ENCODE results near the gene GTF2B.
"Not testable (repeated sequence)": the region's sequence is repeated elsewhere in the genome, so short reads cannot be mapped to it uniquely, and the experiment has no call there.

The GTF2B gene

DNA sequence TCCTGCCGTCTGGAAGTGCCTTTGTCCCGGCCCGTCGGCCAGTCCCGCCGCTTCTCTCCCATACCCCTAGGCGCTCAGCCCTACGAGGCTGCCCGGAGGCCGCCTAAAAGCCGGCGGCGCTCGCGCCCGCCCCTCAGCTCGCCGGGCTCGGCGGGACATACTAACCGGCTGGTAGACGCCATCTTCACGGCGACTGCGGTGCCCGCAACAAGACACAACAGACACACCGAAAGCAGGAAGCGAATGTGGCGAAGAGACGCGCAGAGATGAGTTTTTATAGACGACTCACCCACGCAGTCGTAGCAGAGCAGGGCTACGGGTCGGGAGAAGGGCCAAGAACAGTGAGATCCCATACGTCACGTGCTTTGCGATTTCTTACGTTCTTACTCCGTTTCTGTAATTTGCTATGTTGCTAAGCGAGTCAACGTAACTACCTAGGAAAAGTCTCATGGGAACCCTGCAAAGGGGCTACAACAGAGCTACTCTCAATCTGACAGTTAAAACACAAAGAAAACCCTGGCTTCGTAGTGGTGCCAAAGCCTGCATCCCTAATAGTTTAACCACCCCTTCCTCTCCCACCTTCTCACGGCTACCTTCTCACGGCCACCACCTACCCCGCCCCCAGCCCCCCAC, at the start of gene GTF2B:
TSS of gene GTF2B (minus strand) at position 250 of the 633 bp plus-strand sequence. CDS start at position 182, 68 bp downstream.
- peak; percentile 97 for DNase-seq

DNA sequence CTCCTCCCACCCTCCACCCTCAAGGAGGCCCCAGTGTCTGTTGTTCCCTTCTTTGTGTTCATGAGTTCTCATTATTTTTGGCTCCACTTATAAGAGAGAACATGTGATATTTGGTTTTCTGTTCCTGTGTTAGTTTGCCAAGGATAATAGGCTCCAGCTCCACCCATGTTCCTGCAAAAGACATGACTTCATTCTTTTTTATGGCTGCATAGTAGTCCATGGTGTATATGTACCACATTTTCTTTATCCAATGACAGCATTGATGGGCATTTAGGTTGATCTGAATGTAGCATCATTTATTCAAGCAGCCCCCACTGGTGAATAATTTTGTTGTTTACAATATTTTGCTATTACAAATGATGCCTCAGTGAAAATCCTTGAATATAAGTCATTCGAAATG, 47.2 kb upstream of the GTF2B start:
- not testable (repeated sequence) for DNase-seq

GRCh38 chr1:88936760-88937342, 45.5 kb upstream of the GTF2B start:
- DNase-seq, result no peak

DNA sequence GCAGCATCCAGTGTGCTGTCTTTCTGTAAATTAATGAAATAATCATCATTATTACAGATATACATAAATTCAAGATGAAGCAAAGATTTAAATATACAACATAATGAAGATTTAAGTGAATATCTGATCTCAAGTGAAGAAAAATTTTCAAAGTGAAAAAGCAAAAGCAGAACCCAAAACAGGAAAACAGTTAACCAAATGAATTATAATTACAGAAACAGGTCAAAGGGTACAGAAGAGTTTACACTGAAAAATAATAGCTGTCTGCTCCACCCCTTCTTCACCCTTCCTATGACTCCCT, 44.8 kb upstream of the GTF2B start:
- DNase-seq, result no peak

GRCh38 chr1:88935522-88936222, 44.3 kb upstream of the GTF2B start:
- DNase-seq, result peak; percentile 58

- DNase-seq, result not testable (repeated sequence)
Observed at GRCh38 chr1:88930176-88930575, 38.8 kb upstream of the GTF2B start.

GRCh38 chr1:88923224-88923623, 31.9 kb upstream of the GTF2B start:
- DNase-seq, result no peak

DNA sequence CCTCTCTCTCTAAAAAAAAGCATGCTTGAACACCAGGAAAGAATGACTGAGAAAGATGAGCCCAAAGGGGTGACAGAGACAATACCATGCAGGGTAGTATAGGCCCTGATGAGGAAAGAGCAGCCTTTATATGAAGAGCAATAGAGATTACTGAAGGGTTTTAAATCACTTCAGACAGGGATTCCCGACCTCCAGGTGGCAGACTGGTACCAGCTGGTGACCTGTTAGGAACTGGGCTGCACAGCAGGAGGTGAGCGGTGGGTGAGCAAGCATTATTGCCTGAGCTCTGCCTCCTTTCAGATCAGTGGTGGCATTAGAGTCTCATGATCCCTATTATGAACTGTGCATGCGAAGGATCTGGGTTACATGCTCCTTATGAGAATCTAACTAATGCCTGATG, 30.8 kb upstream of the GTF2B start:
- DNase-seq, result no peak

DNA sequence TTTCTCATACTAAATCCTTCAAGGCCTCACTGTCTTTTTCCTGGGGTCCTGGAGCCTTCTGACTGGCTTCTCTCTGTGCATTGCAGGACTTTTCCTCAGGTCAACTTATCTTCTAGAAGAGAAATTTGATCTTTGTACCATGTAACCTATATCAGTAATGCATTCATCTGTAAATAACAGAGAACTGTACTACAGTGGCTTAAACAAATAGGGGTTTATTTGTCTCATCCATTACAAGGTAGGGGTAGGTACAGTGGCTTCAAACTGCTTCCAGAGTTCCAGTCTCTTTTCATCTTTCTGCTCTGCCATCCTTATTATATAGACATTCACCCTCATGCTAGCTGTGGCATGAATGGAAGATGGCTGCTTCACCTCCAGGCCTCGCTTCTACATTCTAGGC, 29.5 kb upstream of the GTF2B start:
- no peak for DNase-seq

GRCh38 chr1:88917321-88918025, 26.1 kb upstream of the GTF2B start:
- DNase-seq, result no peak

DNA sequence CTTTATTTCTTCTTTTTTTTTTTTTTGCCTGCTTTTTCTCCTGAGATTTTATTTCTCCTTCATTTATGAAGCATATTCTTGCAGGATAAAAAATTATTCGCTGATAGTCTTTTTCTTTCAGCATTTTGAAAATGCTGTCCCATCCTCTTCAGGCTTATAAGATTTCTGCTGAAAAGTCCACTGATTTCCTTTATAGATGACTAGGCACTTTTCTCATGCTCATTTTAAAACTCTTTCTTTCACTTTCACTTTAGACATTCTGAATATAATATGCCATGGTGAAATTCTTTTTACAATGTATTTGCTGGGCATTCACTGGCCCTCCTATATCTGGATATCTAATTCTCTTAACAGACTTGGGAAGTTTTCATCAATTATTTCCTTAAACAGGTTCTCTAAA, 25.5 kb upstream of the GTF2B start:
- peak; percentile 29 for DNase-seq

DNA sequence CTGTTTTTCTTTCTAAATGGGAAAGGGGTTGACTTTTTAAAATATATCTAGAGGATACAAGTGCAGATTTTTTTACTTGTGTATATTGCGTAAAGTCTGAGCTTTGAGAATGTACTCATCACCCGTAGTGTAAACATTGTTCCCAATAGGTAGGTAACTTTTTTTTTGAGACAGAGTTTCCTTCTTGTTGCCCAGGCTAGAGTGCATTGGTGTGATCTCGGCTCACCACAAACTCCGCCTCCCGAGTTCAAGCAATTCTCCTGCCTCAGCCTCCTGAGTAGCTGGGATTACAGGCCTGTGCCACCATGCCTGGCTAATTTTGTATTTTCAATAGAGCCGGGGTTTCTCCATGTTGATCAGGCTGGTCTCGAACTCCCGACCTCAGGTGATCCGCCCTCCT, 20.4 kb upstream of the GTF2B start:
- not testable (repeated sequence) for DNase-seq

DNA sequence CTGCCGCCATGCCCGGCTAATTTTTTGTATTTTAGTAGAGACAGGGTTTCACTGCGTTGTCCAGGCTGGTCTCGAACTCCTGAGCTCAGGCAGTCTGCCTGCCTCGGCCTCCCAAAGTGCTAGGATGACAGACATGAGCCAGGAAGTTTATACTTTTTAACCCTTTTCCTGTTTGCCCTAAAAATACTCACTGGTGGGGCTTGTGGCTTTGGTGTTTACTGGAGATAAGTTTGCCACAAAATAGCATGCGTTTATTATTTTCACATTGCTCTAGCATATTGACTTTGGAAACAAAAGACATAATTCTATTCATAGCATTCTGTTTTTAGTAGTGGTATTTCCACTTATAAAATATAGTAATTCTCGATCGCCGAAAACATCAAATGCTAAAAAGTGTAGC, 19.8 kb upstream of the GTF2B start:
- no peak for DNase-seq

GRCh38 chr1:88910401-88910800, 19.0 kb upstream of the GTF2B start:
- DNase-seq, result no peak

DNA sequence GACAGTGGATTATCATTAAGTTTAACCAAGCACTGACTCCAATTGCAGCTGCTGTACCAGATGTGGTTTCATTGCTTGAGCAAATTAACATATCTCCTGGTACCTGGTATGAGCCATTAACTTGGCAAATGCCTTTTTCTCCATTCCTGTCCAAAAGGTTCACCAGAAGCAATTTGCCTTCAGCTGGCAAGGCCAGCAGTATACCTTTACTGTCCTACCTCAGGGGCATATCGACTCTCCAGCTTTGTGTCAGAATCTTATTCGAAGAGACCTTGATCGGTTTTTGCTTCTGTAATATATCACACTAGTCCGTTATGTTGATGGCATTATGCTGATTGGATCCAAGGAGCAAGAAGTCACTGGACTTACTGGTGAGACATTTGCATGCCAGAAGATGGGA, 9.5 kb upstream of the GTF2B start:
- DNase-seq, result no peak

DNA sequence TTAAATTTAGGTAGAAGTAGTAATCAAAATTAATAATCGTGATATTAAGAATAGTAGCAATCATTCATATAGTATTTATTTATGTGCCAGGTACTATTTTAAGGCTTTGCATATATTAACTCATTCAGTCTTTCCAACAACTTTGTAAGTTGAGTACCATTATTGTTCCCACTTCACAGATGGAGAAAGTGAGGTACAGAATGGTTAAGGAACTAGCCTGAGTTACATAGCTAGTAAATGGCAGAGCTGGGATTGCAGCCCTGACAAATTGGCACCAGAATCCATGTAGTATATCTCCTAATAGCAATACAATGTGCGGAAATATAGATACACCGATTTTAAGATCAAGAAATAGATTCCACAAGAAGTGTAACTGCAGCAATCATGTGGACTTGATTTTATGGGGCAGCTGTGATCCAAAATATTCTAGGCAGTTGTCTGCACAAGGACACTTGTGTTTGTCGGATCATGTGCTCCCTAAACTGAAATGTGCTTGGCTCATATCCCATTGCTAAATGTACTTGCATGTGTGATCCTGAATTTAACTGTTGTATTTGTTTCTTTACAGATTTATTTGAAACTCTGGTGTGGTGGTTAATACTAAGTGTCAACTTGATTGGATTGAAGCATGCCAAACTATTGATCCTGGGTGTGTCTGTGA, 5.8 kb upstream of the GTF2B start:
- DNase-seq, result no peak

DNA sequence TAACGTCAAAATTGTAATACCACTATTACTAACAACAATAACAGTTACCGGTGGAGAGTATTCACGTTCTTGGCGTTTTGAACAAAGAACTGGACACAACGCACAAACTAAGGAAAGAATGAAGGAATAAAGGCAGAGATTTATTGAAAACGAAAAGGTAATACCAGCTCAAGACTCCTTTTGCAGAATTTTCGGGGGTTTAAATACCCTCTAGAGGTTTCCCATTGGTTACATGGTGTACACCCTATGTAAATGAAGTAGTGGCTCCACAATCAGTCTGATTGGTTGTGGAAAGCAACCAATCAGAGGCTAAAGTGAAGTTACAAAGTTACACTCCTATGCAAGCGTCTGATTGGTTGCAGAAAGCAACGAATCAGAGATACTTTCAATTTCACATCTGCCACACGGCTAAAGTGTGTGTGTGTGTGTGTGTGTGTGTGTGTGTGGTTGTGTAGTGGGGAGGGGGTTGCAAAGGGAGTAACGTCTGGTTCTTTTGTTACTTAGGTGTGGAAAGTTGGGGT, 1.1 kb upstream of the GTF2B start:
- DNase-seq, result no peak

GRCh38 chr1:88891951-88892340, 579 bp upstream of the GTF2B start:
- no peak for DNase-seq

GRCh38 chr1:88890791-88891317, 513 bp downstream of the GTF2B start:
- DNase-seq, result peak; percentile 74

DNA sequence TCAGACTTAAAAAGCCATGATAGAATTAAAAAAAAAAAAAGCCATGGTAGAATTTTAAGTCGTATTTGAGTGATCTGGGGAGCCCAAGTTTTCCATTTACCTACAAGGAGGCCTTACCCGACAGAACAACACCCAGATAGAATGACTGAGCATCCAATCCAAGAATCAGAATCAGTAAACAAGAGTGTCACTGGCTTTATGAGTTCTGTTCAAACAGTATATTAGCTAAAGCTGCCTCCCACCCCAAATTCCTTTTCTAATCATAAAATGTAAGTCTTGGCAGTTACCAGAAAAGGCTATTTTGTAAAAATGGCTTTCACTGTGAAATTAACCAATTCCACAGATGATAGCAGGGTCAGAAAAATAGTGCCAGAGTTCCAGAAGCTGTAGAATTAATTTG, 1.2 kb downstream of the GTF2B start:
- no peak for DNase-seq

- DNase-seq, result no peak
Observed at GRCh38 chr1:88888750-88889149, 2.6 kb downstream of the GTF2B start.

- no peak for DNase-seq
Observed at GRCh38 chr1:88885933-88886332, 5.4 kb downstream of the GTF2B start.

GRCh38 chr1:88883156-88883555, 8.2 kb downstream of the GTF2B start:
- no peak for DNase-seq

All from suppressor macrophage treated with lipopolysaccharide for 4 hours (primary cell).